Activated T-helper 2 cell treated with anti-CD3 and anti-CD28 coated beads, Interferon-gamma antibody, Interleukin-2, Interleukin-4, amounts not matched to agents 10 μg/mL and 5 μg/mL and 100 μg/mL, durations not matched to agents 14 hours and 24 hours and 36 hours (primary cell): ENCODE results near the gene SLC38A8. TPM values are rescaled to one million over a fixed set of nuclear protein-coding genes. Genes with fewer than 3 reads are reported as not detected.

ENCODE experiments used
- DNase-seq: peaks from one replicate; pipeline ENCODE4 v3.0.0; 2021; ENCODE audit warnings: low spot score
- H3K27ac Mint-ChIP-seq: one replicate; pipeline ENCODE4 v1.8.0; 2021; ENCODE audit warnings: mixed read lengths
- H3K27me3 Mint-ChIP-seq: one replicate; pipeline ENCODE4 v1.8.0; 2021; ENCODE audit warnings: low read depth, mixed read lengths
- H3K36me3 Mint-ChIP-seq: one replicate; pipeline ENCODE4 v1.8.0; 2021; ENCODE audit warnings: low read depth, mixed read lengths
- H3K4me1 Mint-ChIP-seq: one replicate; pipeline ENCODE4 v1.8.0; 2021; ENCODE audit warnings: low read depth, mixed read lengths
- H3K4me3 Mint-ChIP-seq: one replicate; pipeline ENCODE4 v1.8.0; 2021; ENCODE audit warnings: low read depth, mild to moderate bottlenecking, moderate library complexity, mixed read lengths
- H3K9me3 Mint-ChIP-seq: one replicate; pipeline ENCODE4 v1.8.0; 2021; ENCODE audit warnings: mixed read lengths
- intact Hi-C: fragments of 100-400 bp; cut with micrococcal nuclease; formaldehyde crosslinking; loops from one replicate; pipeline ENCODE4 v1.15.1; 2023
- total RNA-seq: library from RNA; stranded (reverse); gene quantifications from 2 replicates; pipeline ENCODE4 v1.2.3, GENCODE V29; 2022

Gene SLC38A8
- total RNA-seq, 1 donor from 2014 or later, result not detected

- intact Hi-C loops, result no loop called here
- Mint-ChIP-seq H3K4me3 (no peak overlapping the region), H3K9me3 (no peaks in the 10 kb centered on the region), H3K27ac (no peak overlapping the region), H3K36me3 (no peaks in the 10 kb centered on the region), H3K4me1 (no peaks in the 10 kb centered on the region), H3K27me3 (peaks cover 21% of the 10 kb centered on the region)
- no peak for DNase-seq
These were observed 48.5 kb downstream of the SLC38A8 start for GRCh38 chr16:83994087-83994486.

- DNase-seq, result no peak
- H3K4me1 Mint-ChIP-seq, result no peaks in the 10 kb centered on the region
These were observed 50.0 kb downstream of the SLC38A8 start for GRCh38 chr16:83992624-83993023.

GRCh38 chr16:83990492-83990891 lies 52.1 kb downstream of the SLC38A8 start:
- H3K4me3 Mint-ChIP-seq, result no peak overlapping the region
- no peak for DNase-seq
- intact Hi-C loops, result no loop called here
- H3K4me1 Mint-ChIP-seq, result no peaks in the 10 kb centered on the region
- H3K9me3 Mint-ChIP-seq, result no peaks in the 10 kb centered on the region
- H3K27ac Mint-ChIP-seq, result no peak overlapping the region
- H3K27me3 Mint-ChIP-seq, result peaks cover 24% of the 10 kb centered on the region
- no peaks in the 10 kb centered on the region for H3K36me3 Mint-ChIP-seq

More at GRCh38 chr16:83992624-83993023, 50.0 kb downstream of the SLC38A8 start:
- Mint-ChIP-seq H3K36me3 (no peaks in the 10 kb centered on the region), H3K4me3 (no peak overlapping the region), H3K27me3 (peaks cover 28% of the 10 kb centered on the region), H3K27ac (no peak overlapping the region), H3K9me3 (no peaks in the 10 kb centered on the region)
- intact Hi-C loops, result no loop called here

GRCh38 chr16:83989300-83989699 lies 53.3 kb downstream of the SLC38A8 start:
- intact Hi-C loops, result no loop called here
- peaks cover 19% of the 10 kb centered on the region for H3K27me3 Mint-ChIP-seq
- H3K27ac Mint-ChIP-seq, result no peak overlapping the region
- H3K9me3 Mint-ChIP-seq, result no peaks in the 10 kb centered on the region
- no peaks in the 10 kb centered on the region for H3K36me3 Mint-ChIP-seq
- H3K4me3 Mint-ChIP-seq, result no peak overlapping the region
- no peak for DNase-seq
- no peaks in the 10 kb centered on the region for H3K4me1 Mint-ChIP-seq

GRCh38 chr16:83983491-83983890 lies 59.1 kb downstream of the SLC38A8 start:
- H3K4me1 Mint-ChIP-seq, result no peaks in the 10 kb centered on the region
- intact Hi-C loops, result no loop called here
- DNase-seq, result no peak
- H3K4me3 Mint-ChIP-seq, result no peak overlapping the region
- no peak overlapping the region for H3K27ac Mint-ChIP-seq
- peaks cover 5% of the 10 kb centered on the region for H3K9me3 Mint-ChIP-seq
- peaks cover 7% of the 10 kb centered on the region for H3K27me3 Mint-ChIP-seq
- H3K36me3 Mint-ChIP-seq, result no peaks in the 10 kb centered on the region

GRCh38 chr16:83981799-83982198 lies 60.8 kb downstream of the SLC38A8 start:
- H3K27ac Mint-ChIP-seq, result no peak overlapping the region
- intact Hi-C loops, result no loop called here
- H3K36me3 Mint-ChIP-seq, result no peaks in the 10 kb centered on the region
- H3K4me3 Mint-ChIP-seq, result no peak overlapping the region
- no peak for DNase-seq
- no peaks in the 10 kb centered on the region for H3K4me1 Mint-ChIP-seq
- peaks cover 7% of the 10 kb centered on the region for H3K9me3 Mint-ChIP-seq
- H3K27me3 Mint-ChIP-seq, result peaks cover 5% of the 10 kb centered on the region

- intact Hi-C loops, result no loop called here
- no peaks in the 10 kb centered on the region for H3K27me3 Mint-ChIP-seq
- no peak overlapping the region for H3K27ac Mint-ChIP-seq
- H3K4me1 Mint-ChIP-seq, result no peaks in the 10 kb centered on the region
- H3K36me3 Mint-ChIP-seq, result no peaks in the 10 kb centered on the region
- no peak overlapping the region for H3K4me3 Mint-ChIP-seq
- H3K9me3 Mint-ChIP-seq, result peaks cover 7% of the 10 kb centered on the region
- DNase-seq, result no peak
These were observed 61.8 kb downstream of the SLC38A8 start for GRCh38 chr16:83980794-83981193.

GRCh38 chr16:83979441-83979840 lies 63.2 kb downstream of the SLC38A8 start:
- H3K36me3 Mint-ChIP-seq, result no peaks in the 10 kb centered on the region
- intact Hi-C loops, result no loop called here
- H3K27me3 Mint-ChIP-seq, result no peaks in the 10 kb centered on the region
- no peak overlapping the region for H3K27ac Mint-ChIP-seq
- no peaks in the 10 kb centered on the region for H3K4me1 Mint-ChIP-seq
- DNase-seq, result no peak
- peaks cover 7% of the 10 kb centered on the region for H3K9me3 Mint-ChIP-seq
- no peak overlapping the region for H3K4me3 Mint-ChIP-seq

- intact Hi-C loops, result no loop called here
- no peaks in the 10 kb centered on the region for H3K4me1 Mint-ChIP-seq
- no peaks in the 10 kb centered on the region for H3K36me3 Mint-ChIP-seq
- DNase-seq, result no peak
- H3K27ac Mint-ChIP-seq, result no peak overlapping the region
- no peaks in the 10 kb centered on the region for H3K27me3 Mint-ChIP-seq
- no peak overlapping the region for H3K4me3 Mint-ChIP-seq
- H3K9me3 Mint-ChIP-seq, result peaks cover 7% of the 10 kb centered on the region
These were observed 64.1 kb downstream of the SLC38A8 start for GRCh38 chr16:83978401-83978904.

- no peaks in the 10 kb centered on the region for H3K36me3 Mint-ChIP-seq
- H3K27me3 Mint-ChIP-seq, result no peaks in the 10 kb centered on the region
- no peaks in the 10 kb centered on the region for H3K4me1 Mint-ChIP-seq
- H3K9me3 Mint-ChIP-seq, result peaks cover 7% of the 10 kb centered on the region
- intact Hi-C loops, result no loop called here
- H3K4me3 Mint-ChIP-seq, result no peak overlapping the region
- H3K27ac Mint-ChIP-seq, result no peak overlapping the region
- DNase-seq, result no peak
These were observed 65.4 kb downstream of the SLC38A8 start for GRCh38 chr16:83977056-83977815.

- DNase-seq, result no peak
- no peaks in the 10 kb centered on the region for H3K4me1 Mint-ChIP-seq
- no peak overlapping the region for H3K4me3 Mint-ChIP-seq
- H3K27me3 Mint-ChIP-seq, result no peaks in the 10 kb centered on the region
- intact Hi-C loops, result no loop called here
- H3K27ac Mint-ChIP-seq, result no peak overlapping the region
- no peaks in the 10 kb centered on the region for H3K36me3 Mint-ChIP-seq
- H3K9me3 Mint-ChIP-seq, result peaks cover 7% of the 10 kb centered on the region
These were observed 66.9 kb downstream of the SLC38A8 start for GRCh38 chr16:83975590-83976260.

GRCh38 chr16:83974475-83974874 lies 68.1 kb downstream of the SLC38A8 start:
- Mint-ChIP-seq H3K4me1 (no peaks in the 10 kb centered on the region), H3K27ac (no peak overlapping the region), H3K9me3 (peaks cover 7% of the 10 kb centered on the region), H3K4me3 (no peak overlapping the region), H3K27me3 (peaks cover 6% of the 10 kb centered on the region), H3K36me3 (no peaks in the 10 kb centered on the region)
- no peak for DNase-seq
- intact Hi-C loops, result no loop called here
